Activated CD8-positive, alpha-beta memory T cell treated with anti-CD3 and anti-CD28 coated beads for 24 hours (primary cell): ENCODE data around the gene BCL2A1.
"Not testable (repeated sequence)": the region's sequence is repeated elsewhere in the genome, so short reads cannot be mapped to it uniquely, and the experiment has no call there.

Source experiments
- DNase-seq: peaks from one replicate; pipeline ENCODE4 v3.0.0-alpha.2; 2020

The BCL2A1 gene

GRCh38 chr15:79919749-79920511 lies 51.1 kb downstream of the BCL2A1 start:
- DNase-seq, result no peak

GRCh38 chr15:79919090-79919748 lies 51.8 kb downstream of the BCL2A1 start:
- DNase-seq, result no peak

GRCh38 chr15:79918278-79918677 lies 52.7 kb downstream of the BCL2A1 start:
- no peak for DNase-seq

- no peak for DNase-seq
These were observed 54.4 kb downstream of the BCL2A1 start for GRCh38 chr15:79916502-79917132.

GRCh38 chr15:79915776-79916501 lies 55.1 kb downstream of the BCL2A1 start:
- not testable (repeated sequence) for DNase-seq

- DNase-seq, result no peak
These were observed 56.3 kb downstream of the BCL2A1 start for GRCh38 chr15:79914728-79915127.
